HG03025 (cell line): ENCODE measurements around the gene RAD54L2.
"Not testable (repeated sequence)": the region's sequence is repeated elsewhere in the genome, so short reads cannot be mapped to it uniquely, and the experiment has no call there.

Source experiments
- ATAC-seq: cut with Tn5 transposase; IDR thresholded peaks from one replicate; pipeline ENCODE4 v1.9.1; 2021; ENCODE audit warnings: mild to moderate bottlenecking, moderate library complexity; ENCODE audit not compliant: unreplicated experiment, low FRiP score

RAD54L2 gene

GRCh38 chr3:51538459-51539290 is at the start of gene RAD54L2:
Gene RAD54L2, plus strand, starts transcription at chr3:51538719. Its CDS starts 51,702 bp downstream, at chr3:51590421.
- peak; percentile 76 for ATAC-seq

GRCh38 chr3:51498876-51499738 is 39.4 kb upstream of the RAD54L2 start:
- peak; percentile 59 for ATAC-seq

- no peak for ATAC-seq
Measured at GRCh38 chr3:51500632-51501131, 37.8 kb upstream of the RAD54L2 start.

- ATAC-seq: no peak
Measured at GRCh38 chr3:51501833-51502561, 36.5 kb upstream of the RAD54L2 start.

GRCh38 chr3:51502562-51502910 is 36.0 kb upstream of the RAD54L2 start:
- no peak for ATAC-seq

- no peak for ATAC-seq
Measured at GRCh38 chr3:51503007-51503406, 35.5 kb upstream of the RAD54L2 start.

GRCh38 chr3:51508255-51508654 is 30.3 kb upstream of the RAD54L2 start:
- no peak for ATAC-seq

- no peak for ATAC-seq
Measured at GRCh38 chr3:51510996-51511395, 27.5 kb upstream of the RAD54L2 start.

- ATAC-seq: no peak
Measured at GRCh38 chr3:51514210-51514609, 24.3 kb upstream of the RAD54L2 start.

GRCh38 chr3:51519848-51520247 is 18.7 kb upstream of the RAD54L2 start:
- no peak for ATAC-seq

- not testable (repeated sequence) for ATAC-seq
Measured at GRCh38 chr3:51520906-51521730, 17.4 kb upstream of the RAD54L2 start.

- ATAC-seq: no peak
Measured at GRCh38 chr3:51522273-51522962, 16.1 kb upstream of the RAD54L2 start.

GRCh38 chr3:51524874-51525273 is 13.6 kb upstream of the RAD54L2 start:
- not testable (repeated sequence) for ATAC-seq

GRCh38 chr3:51530485-51530884 is 8.0 kb upstream of the RAD54L2 start:
- no peak for ATAC-seq

- ATAC-seq: no peak
Measured at GRCh38 chr3:51535146-51536019, 3.1 kb upstream of the RAD54L2 start.

GRCh38 chr3:51537631-51538030 is 888 bp upstream of the RAD54L2 start:
- not testable (repeated sequence) for ATAC-seq

GRCh38 chr3:51538115-51538458 is 432 bp upstream of the RAD54L2 start:
- ATAC-seq: no peak

GRCh38 chr3:51539291-51539941 is 897 bp downstream of the RAD54L2 start:
- ATAC-seq: peak; percentile 11
